PC-3 (cell line): Measurements from ENCODE around the gene TNNC1. TPM values are rescaled to one million over a fixed set of nuclear protein-coding genes. Genes with fewer than 3 reads are reported as not detected.

Experiments
- ATAC-seq: fragments of 200-7000 bp; cut with Tn5 transposase; 2 replicates; pipeline ENCODE4 v1.9.1; 2020; ENCODE audit warnings: mild to moderate bottlenecking, moderate library complexity
- BruUV-seq: library from RNA; stranded (reverse); fragments of 400-500 nt; replicated peaks from 2 replicates; lab custom pipeline; 2021; lab: Mats Ljungman, UMichigan
- CTCF ChIA-PET: fragments of 300-600 bp; sonication (Branson Sonifier 250); formaldehyde crosslinking; loops from one replicate; lab custom pipeline; 2022; ENCODE audit warnings: antibody characterized with exemption; lab: Charles Lee
- POLR2A ChIA-PET: fragments of 300-600 bp; sonication (Branson Sonifier 250); formaldehyde crosslinking; loops from one replicate; lab custom pipeline; 2022; ENCODE audit warnings: antibody characterized with exemption; ENCODE audit not compliant: unreplicated experiment; lab: Charles Lee
- DNase-seq: peaks from one replicate; pipeline ENCODE4 v3.0.0-alpha.2; 2015
- H2AFZ ChIP-seq: fragments of 300-600 bp; sonication (generic); 2 replicates; pipeline ENCODE4 v1.6.0; 2016; ENCODE audit warnings: antibody characterized with exemption, low read length
- H3F3A ChIP-seq: fragments of 300-600 bp; sonication (generic); one replicate; pipeline ENCODE4 v1.6.0; 2017; ENCODE audit warnings: antibody characterized with exemption, low read length, control low read depth, mild to moderate bottlenecking; ENCODE audit not compliant: unreplicated experiment
- H3K27ac ChIP-seq: fragments of 300-600 bp; sonication (generic); 2 replicates; pipeline ENCODE4 v1.5.1; 2016; ENCODE audit warnings: mild to moderate bottlenecking, low read length
- H3K27me3 ChIP-seq: fragments of 300-600 bp; sonication (generic); 2 replicates; pipeline ENCODE4 v1.6.1; 2016; ENCODE audit warnings: low read length, mixed read lengths
- H3K36me3 ChIP-seq: fragments of 300-600 bp; sonication (generic); 2 replicates; pipeline ENCODE4 v1.6.1; 2016; ENCODE audit warnings: low read depth, mixed run types, low read length, mixed read lengths
- H3K4me1 ChIP-seq: fragments of 300-600 bp; sonication (generic); 2 replicates; pipeline ENCODE4 v1.5.1; 2016; ENCODE audit warnings: low read length; ENCODE audit not compliant: insufficient read depth
- H3K4me2 ChIP-seq: fragments of 300-600 bp; sonication (generic); 2 replicates; pipeline ENCODE4 v1.6.0; 2016; ENCODE audit warnings: low read length
- H3K4me3 ChIP-seq: fragments of 300-600 bp; sonication (generic); 2 replicates; pipeline ENCODE4 v1.5.1; 2016; ENCODE audit warnings: mild to moderate bottlenecking, low read length, mixed read lengths
- H3K79me2 ChIP-seq: fragments of 300-600 bp; sonication (generic); 2 replicates; pipeline ENCODE4 v1.6.1; 2017; ENCODE audit warnings: low read length, mixed read lengths
- H3K9ac ChIP-seq: fragments of 300-600 bp; sonication (generic); 2 replicates; pipeline ENCODE4 v1.6.0; 2016; ENCODE audit warnings: mild to moderate bottlenecking, low read length
- H3K9me2 ChIP-seq: fragments of 300-600 bp; sonication (generic); replicated peaks from 2 replicates; pipeline ENCODE4 v1.6.1; 2016; ENCODE audit warnings: mixed run types, low read length, mixed read lengths
- H3K9me3 ChIP-seq: fragments of 300-600 bp; sonication (generic); 2 replicates; pipeline ENCODE4 v1.6.1; 2016; ENCODE audit warnings: low read length, mixed read lengths
- H4K20me1 ChIP-seq: fragments of 300-600 bp; sonication (generic); 2 replicates; pipeline ENCODE4 v1.6.1; 2016; ENCODE audit warnings: low read length, mixed read lengths
- EZH2 ChIP-seq: fragments of 300-600 bp; sonication (generic); IDR thresholded peaks from one replicate; pipeline ENCODE4 v1.6.1; 2017; ENCODE audit warnings: antibody characterized with exemption, mild to moderate bottlenecking, low read length; ENCODE audit not compliant: unreplicated experiment
- EZH2phosphoT487 ChIP-seq: fragments of 300-600 bp; sonication (generic); IDR thresholded peaks from 2 replicates; pipeline ENCODE4 v1.6.1; 2018; ENCODE audit warnings: mild to moderate bottlenecking, antibody characterized with exemption, low read length, borderline replicate concordance
- intact Hi-C: fragments of 100-400 bp; cut with micrococcal nuclease; formaldehyde crosslinking; loops from 2 replicates; pipeline ENCODE4 v1.9.0; 2023
- total RNA-seq: library from RNA; depleted of rRNA; stranded (reverse); fragments of >200 nt; gene quantifications from 2 replicates; pipeline ENCODE4 v1.2.3, GENCODE V29; 2014
- TF ChIP-seq, protein P1 (sequence below): fragments of 300-600 bp; sonication (generic); conservative IDR thresholded peaks from 2 replicates; pipeline ENCODE4 v1.5.1; 2017; ENCODE audit warnings: antibody characterized with exemption, low read depth, mild to moderate bottlenecking, low read length

The TNNC1 gene
- total RNA-seq, 1 experiment from 2014 or later: 4.9 TPM

DNA sequence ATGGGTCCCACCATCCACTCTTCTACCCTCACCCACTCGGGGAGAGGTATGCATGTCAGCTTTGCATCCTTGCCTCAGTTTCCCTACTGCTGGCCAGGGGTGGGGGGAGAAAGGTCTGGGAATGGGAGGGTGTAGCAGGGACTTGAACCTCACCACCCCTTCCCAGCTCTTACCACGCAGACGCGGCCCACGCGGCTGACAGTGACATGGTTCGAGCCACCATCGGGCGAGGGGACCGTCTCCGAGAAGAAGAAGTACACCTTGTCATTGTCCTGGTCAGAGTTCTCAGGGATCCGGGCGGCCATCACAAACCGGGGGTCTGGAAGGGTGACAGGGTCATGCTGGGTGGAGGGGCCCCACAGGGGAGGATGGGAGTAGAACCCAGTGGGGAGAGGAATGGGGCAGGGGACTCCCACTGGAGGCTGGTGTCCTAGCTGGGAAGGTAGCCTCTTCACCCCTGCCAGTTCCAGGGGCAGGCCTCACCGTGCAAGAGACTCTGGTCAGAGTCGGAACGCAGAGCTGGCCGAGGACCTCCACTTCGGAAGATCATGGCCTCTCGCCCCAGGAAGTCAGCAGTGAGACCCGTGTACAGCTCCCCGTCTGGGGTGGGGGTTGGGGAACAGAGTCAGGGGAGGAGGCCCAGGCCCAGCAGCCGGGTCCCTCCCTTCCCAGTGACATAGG lies 12.6 kb downstream of the TNNC1 start:
- no peaks in the 10 kb centered on the region for H3K9me3 ChIP-seq
- no peak overlapping the region for H3K4me2 ChIP-seq
- H2AFZ ChIP-seq: no peak overlapping the region
- H3K27me3 ChIP-seq: no peaks in the 10 kb centered on the region
- CTCF ChIA-PET: no interaction called here
- ATAC-seq (no peak), DNase-seq (no peak)
- no peaks in the 10 kb centered on the region for H3K9me2 ChIP-seq
- TF ChIP-seq EZH2phosphoT487 (no peak), EZH2 (no peak)
- TF ChIP-seq, protein P1, sequence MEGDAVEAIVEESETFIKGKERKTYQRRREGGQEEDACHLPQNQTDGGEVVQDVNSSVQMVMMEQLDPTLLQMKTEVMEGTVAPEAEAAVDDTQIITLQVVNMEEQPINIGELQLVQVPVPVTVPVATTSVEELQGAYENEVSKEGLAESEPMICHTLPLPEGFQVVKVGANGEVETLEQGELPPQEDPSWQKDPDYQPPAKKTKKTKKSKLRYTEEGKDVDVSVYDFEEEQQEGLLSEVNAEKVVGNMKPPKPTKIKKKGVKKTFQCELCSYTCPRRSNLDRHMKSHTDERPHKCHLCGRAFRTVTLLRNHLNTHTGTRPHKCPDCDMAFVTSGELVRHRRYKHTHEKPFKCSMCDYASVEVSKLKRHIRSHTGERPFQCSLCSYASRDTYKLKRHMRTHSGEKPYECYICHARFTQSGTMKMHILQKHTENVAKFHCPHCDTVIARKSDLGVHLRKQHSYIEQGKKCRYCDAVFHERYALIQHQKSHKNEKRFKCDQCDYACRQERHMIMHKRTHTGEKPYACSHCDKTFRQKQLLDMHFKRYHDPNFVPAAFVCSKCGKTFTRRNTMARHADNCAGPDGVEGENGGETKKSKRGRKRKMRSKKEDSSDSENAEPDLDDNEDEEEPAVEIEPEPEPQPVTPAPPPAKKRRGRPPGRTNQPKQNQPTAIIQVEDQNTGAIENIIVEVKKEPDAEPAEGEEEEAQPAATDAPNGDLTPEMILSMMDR: no peak
- no peaks in the 10 kb centered on the region for H3K36me3 ChIP-seq
- H3F3A ChIP-seq: no peaks in the 10 kb centered on the region
- no TSS peak for BruUV-seq
- no peaks in the 10 kb centered on the region for H4K20me1 ChIP-seq
- intact Hi-C loops: no loop called here
- peaks cover 11% of the 10 kb centered on the region for H3K4me1 ChIP-seq
- POLR2A ChIA-PET: no interaction called here
- no peak overlapping the region for H3K27ac ChIP-seq
- no peaks in the 10 kb centered on the region for H3K79me2 ChIP-seq
- H3K9ac ChIP-seq: no peak overlapping the region
- no peak overlapping the region for H3K4me3 ChIP-seq

DNA sequence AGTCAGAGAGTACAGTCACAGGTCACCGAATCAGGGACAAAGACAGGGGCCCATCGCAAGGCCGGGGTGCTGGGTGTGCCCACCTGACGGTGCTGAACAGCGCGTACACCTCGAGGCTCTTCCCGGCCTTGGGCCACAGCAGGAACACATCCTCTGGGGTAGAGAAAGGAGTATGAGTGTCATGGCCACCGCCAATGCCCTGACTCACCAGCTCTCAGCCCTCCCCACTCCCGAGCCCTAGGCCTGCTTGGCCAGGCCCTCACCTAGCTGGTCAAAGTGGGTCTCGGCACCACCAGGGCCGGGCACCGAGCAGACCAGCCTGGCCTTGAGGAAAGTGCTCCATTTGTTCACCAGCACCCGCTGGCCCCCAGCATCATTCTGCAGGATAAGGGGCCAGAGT lies 13.2 kb downstream of the TNNC1 start:
- Histone ChIP-seq H3K9me3 (no peaks in the 10 kb centered on the region), H3K4me3 (no peak overlapping the region), H3F3A (no peaks in the 10 kb centered on the region), H3K9me2 (no peaks in the 10 kb centered on the region), H3K27me3 (no peaks in the 10 kb centered on the region), H4K20me1 (no peaks in the 10 kb centered on the region), H3K79me2 (no peaks in the 10 kb centered on the region), H3K9ac (no peak overlapping the region), H2AFZ (no peak overlapping the region), H3K4me2 (no peak overlapping the region), H3K4me1 (peaks cover 11% of the 10 kb centered on the region), H3K27ac (no peak overlapping the region), H3K36me3 (no peaks in the 10 kb centered on the region)
- ChIA-PET CTCF (no interaction called here), POLR2A (no interaction called here)
- DNase-seq (no peak), ATAC-seq (no peak)
- intact Hi-C loops: no loop called here
- TF ChIP-seq, protein P1: no peak
- no peak for TF ChIP-seq EZH2
- TF ChIP-seq EZH2phosphoT487: no peak
- BruUV-seq: no TSS peak

DNA sequence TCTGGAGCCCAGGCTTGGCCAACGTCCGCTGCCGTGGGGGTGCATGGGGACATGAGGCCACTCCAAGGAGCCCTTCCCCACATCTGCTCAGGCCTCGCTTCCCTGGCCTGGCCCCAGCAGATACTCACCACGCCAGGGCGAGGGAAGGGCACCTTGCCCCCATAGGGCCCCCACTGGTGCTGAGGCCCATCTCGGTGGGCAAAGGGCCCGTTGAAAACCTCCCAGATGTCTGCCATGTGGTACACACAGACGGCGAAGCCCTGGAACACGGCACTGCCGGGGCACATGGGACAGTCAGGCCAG lies 13.6 kb downstream of the TNNC1 start:
- TF ChIP-seq EZH2phosphoT487 (no peak), EZH2 (no peak)
- TF ChIP-seq, protein P1: no peak
- H4K20me1 ChIP-seq: no peaks in the 10 kb centered on the region
- H3K9me3 ChIP-seq: no peaks in the 10 kb centered on the region
- H3K27me3 ChIP-seq: no peaks in the 10 kb centered on the region
- no peaks in the 10 kb centered on the region for H3K36me3 ChIP-seq
- no peaks in the 10 kb centered on the region for H3F3A ChIP-seq
- no peak overlapping the region for H2AFZ ChIP-seq
- POLR2A ChIA-PET: no interaction called here
- H3K9me2 ChIP-seq: no peaks in the 10 kb centered on the region
- peaks cover 11% of the 10 kb centered on the region for H3K4me1 ChIP-seq
- intact Hi-C loops: no loop called here
- no peak overlapping the region for H3K4me3 ChIP-seq
- BruUV-seq: no TSS peak
- H3K27ac ChIP-seq: no peak overlapping the region
- no peak overlapping the region for H3K9ac ChIP-seq
- CTCF ChIA-PET: no interaction called here
- ATAC-seq: no peak
- no peak overlapping the region for H3K4me2 ChIP-seq
- H3K79me2 ChIP-seq: no peaks in the 10 kb centered on the region
- DNase-seq: no peak
